Measurements from ENCODE around the gene CHGA. TPM values are rescaled to one million over a fixed set of nuclear protein-coding genes. Genes with fewer than 3 reads are reported as not detected.

The CHGA gene
- total RNA-seq, 4 donors from 2014 or later: not detected

DNA sequence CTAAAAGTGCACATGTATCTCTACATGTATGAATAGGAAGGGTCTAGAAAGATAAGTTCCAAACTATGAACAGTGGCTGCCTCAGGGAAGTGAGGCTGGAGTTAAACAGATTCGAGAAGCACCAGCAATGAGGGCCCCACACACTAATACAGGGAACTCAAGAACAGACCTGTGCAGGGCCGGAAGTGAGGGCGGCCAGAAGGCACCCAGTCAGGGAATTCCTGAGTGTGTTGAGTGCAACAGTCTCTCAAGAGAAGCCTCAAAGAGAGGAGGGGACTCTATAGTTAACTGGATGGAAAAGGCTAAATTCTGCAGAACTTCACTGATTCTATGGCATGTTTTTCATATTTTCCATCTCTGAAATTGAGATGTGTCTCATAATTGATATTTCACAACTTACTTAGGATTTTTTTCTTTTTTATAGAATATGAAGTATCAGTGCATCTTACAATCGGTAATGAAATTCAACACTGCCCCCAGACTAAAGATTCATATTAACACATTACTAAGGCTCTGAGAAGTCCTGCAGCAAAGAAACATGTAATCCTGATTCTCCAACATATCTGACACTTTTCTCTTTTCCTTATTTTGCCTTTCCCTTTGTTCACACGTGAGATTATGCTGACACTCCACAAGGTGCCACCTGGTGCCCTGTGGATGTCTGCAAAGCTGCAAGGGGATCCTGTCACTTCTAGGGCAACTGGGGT is 61.3 kb downstream of the CHGA start:
- Histone ChIP-seq H3K9me3 (peaks cover 0 to under 1% (median 0%) of the 10 kb centered on the region in 4 donors), H3K4me3 (no peak overlapping the region), H3K27me3 (no peaks in the 10 kb centered on the region), H3K27ac (no peak overlapping the region), H3K4me1 (peaks cover 0 to 50% (median 28%) of the 10 kb centered on the region in 4 donors), H3K36me3 (peaks cover 0 to 33% (median 0%) of the 10 kb centered on the region in 3 donors)
- no peak for DNase-seq (ENCODE audit: low spot score in 2 of 2)
- TF ChIP-seq EP300 (IDR thresholded peaks at IDR 0.05) (no peak), POLR2A (IDR thresholded peaks at IDR 0.05) (no peak)
- TF ChIP-seq, protein P1, sequence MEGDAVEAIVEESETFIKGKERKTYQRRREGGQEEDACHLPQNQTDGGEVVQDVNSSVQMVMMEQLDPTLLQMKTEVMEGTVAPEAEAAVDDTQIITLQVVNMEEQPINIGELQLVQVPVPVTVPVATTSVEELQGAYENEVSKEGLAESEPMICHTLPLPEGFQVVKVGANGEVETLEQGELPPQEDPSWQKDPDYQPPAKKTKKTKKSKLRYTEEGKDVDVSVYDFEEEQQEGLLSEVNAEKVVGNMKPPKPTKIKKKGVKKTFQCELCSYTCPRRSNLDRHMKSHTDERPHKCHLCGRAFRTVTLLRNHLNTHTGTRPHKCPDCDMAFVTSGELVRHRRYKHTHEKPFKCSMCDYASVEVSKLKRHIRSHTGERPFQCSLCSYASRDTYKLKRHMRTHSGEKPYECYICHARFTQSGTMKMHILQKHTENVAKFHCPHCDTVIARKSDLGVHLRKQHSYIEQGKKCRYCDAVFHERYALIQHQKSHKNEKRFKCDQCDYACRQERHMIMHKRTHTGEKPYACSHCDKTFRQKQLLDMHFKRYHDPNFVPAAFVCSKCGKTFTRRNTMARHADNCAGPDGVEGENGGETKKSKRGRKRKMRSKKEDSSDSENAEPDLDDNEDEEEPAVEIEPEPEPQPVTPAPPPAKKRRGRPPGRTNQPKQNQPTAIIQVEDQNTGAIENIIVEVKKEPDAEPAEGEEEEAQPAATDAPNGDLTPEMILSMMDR (IDR thresholded peaks at IDR 0.05): no peak
- WGBS, 2 donors: 70 to 72% methylated on average over 5 of the region's 5 CpGs

Other genes with a start within 250 kb of the CHGA start
- gene LGMN, start 174.5 kb upstream of the CHGA start, total RNA-seq: 10 to 100 TPM; 61.8 to 77.3 (median 72.6) TPM
- gene GOLGA5, start 128.8 kb upstream of the CHGA start, total RNA-seq: 10 to 100 TPM; 30.3 to 36.7 (median 33.7) TPM
- 100 to 1,000 TPM in 1 of 4 donors, 10 to 100 TPM in 3; 67.4 to 121 (median 92.5) TPM for gene ITPK1, start 192.8 kb downstream of the CHGA start, total RNA-seq